Neural cell (in vitro differentiated cells): Measurements from ENCODE around the gene NLGN4Y. TPM values are rescaled to one million over a fixed set of nuclear protein-coding genes. Genes with fewer than 3 reads are reported as not detected.

Source experiments
- H2AFZ ChIP-seq: fragments of 200-600, 300-800 bp; sonication (generic), shearing (Covaris generic); 2 replicates; pipeline ENCODE4 v1.6.0; 2014; ENCODE audit warnings: low read depth, mild to moderate bottlenecking, antibody characterized with exemption, low read length, moderate library complexity
- H3F3A ChIP-seq: fragments of 200-600 bp; shearing (Covaris generic); 2 replicates; pipeline ENCODE4 v1.6.1; 2016; ENCODE audit warnings: mild to moderate bottlenecking, moderate library complexity, mixed read lengths, antibody characterized with exemption, low read length; ENCODE audit not compliant: insufficient read depth, poor library complexity, severe bottlenecking
- H3K27ac ChIP-seq: fragments of 200-600, 300-800 bp; sonication (generic), shearing (Covaris generic); 2 replicates; pipeline ENCODE4 v1.5.1; 2014; ENCODE audit warnings: mild to moderate bottlenecking, low read length, moderate library complexity
- H3K27me3 ChIP-seq: fragments of 300-800, 200-600 bp; sonication (generic), shearing (Covaris generic); 2 replicates; pipeline ENCODE4 v1.6.0; 2014; ENCODE audit warnings: mild to moderate bottlenecking, low read depth, low read length, moderate library complexity; ENCODE audit not compliant: insufficient read depth
- H3K36me3 ChIP-seq: fragments of 300-800, 200-600 bp; sonication (generic), shearing (Covaris generic); 2 replicates; pipeline ENCODE4 v1.5.1; 2014; ENCODE audit warnings: mild to moderate bottlenecking, antibody characterized with exemption, low read length, moderate library complexity; ENCODE audit not compliant: insufficient read depth
- H3K4me2 ChIP-seq: fragments of 300-800, 200-600 bp; sonication (generic), shearing (Covaris generic); 2 replicates; pipeline ENCODE4 v1.6.0; 2014; ENCODE audit warnings: mild to moderate bottlenecking, low read length
- H3K4me3 ChIP-seq: fragments of 300-800, 200-600 bp; sonication (generic), shearing (Covaris generic); 2 replicates; pipeline ENCODE4 v1.5.1; 2014; ENCODE audit warnings: mild to moderate bottlenecking, low read length, moderate library complexity
- H3K79me2 ChIP-seq: fragments of 200-600 bp; shearing (Covaris generic); replicated peaks from 2 replicates; pipeline ENCODE4 v1.6.0; 2014; ENCODE audit warnings: mild to moderate bottlenecking, low read length, moderate library complexity; ENCODE audit not compliant: insufficient read depth
- H3K9ac ChIP-seq: fragments of 300-800, 200-600 bp; sonication (generic), shearing (Covaris generic); 2 replicates; pipeline ENCODE4 v1.6.1; 2016; ENCODE audit warnings: mild to moderate bottlenecking, low read length, mixed read lengths
- H3K9me2 ChIP-seq: fragments of 200-600 bp; shearing (Covaris generic); 2 replicates; pipeline ENCODE4 v1.6.1; 2016; ENCODE audit warnings: mild to moderate bottlenecking, low read length, mixed read lengths; ENCODE audit not compliant: insufficient read depth
- H3K9me3 ChIP-seq: fragments of 200-600, 300-800 bp; sonication (generic), shearing (Covaris generic); 2 replicates; pipeline ENCODE4 v1.6.1; 2016; ENCODE audit warnings: mild to moderate bottlenecking, mixed run types, low read length, moderate library complexity, mixed read lengths
- H4K20me1 ChIP-seq: fragments of 200-600 bp; shearing (Covaris generic); 2 replicates; pipeline ENCODE4 v1.6.1; 2016; ENCODE audit warnings: mild to moderate bottlenecking, mixed run types; ENCODE audit not compliant: insufficient read depth
- CTCF ChIP-seq: fragments of 450-650 bp; IDR thresholded peaks from 2 replicates; pipeline ENCODE4 v1.5.1; 2014; ENCODE audit warnings: antibody characterized with exemption, mild to moderate bottlenecking, moderate library complexity; ENCODE audit not compliant: poor library complexity, severe bottlenecking
- EP300 ChIP-seq: fragments of 450-650 bp; conservative IDR thresholded peaks from 2 replicates; pipeline ENCODE4 v1.6.1; 2014; ENCODE audit warnings: antibody characterized with exemption, mild to moderate bottlenecking, moderate library complexity; ENCODE audit not compliant: poor library complexity, severe bottlenecking
- EZH2 ChIP-seq: fragments of 200-600, 300-800 bp; shearing (Covaris generic), sonication (generic); IDR thresholded peaks from 2 replicates; pipeline ENCODE4 v1.6.1; 2014; ENCODE audit warnings: antibody characterized with exemption, low read length, borderline replicate concordance, mild to moderate bottlenecking; ENCODE audit not compliant: insufficient read depth, poor library complexity, severe bottlenecking
- MXI1 ChIP-seq: fragments of 450-650 bp; conservative IDR thresholded peaks from 2 replicates; pipeline ENCODE4 v1.6.1; 2014; ENCODE audit warnings: antibody characterized with exemption, mild to moderate bottlenecking; ENCODE audit not compliant: poor library complexity, severe bottlenecking
- RAD21 ChIP-seq: fragments of 450-650 bp; conservative IDR thresholded peaks from 2 replicates; pipeline ENCODE4 v1.6.1; 2014; ENCODE audit warnings: antibody characterized with exemption, mild to moderate bottlenecking, moderate library complexity
- REST ChIP-seq: IDR thresholded peaks from 2 replicates; pipeline ENCODE4 v1.6.1; 2012; ENCODE audit warnings: borderline replicate concordance
- SMC3 ChIP-seq: fragments of 450-650 bp; conservative IDR thresholded peaks from 2 replicates; pipeline ENCODE4 v1.6.1; 2014; ENCODE audit warnings: antibody characterized with exemption, mild to moderate bottlenecking, moderate library complexity; ENCODE audit not compliant: poor library complexity
- polyA plus RNA-seq: library from polyadenylated mRNA; depleted of rRNA; stranded (reverse); fragments of >200 nt; gene quantifications from 2 replicates; pipeline ENCODE4 v1.2.3, GENCODE V29; 2014

The NLGN4Y gene
- polyA plus RNA-seq, 1 donor from 2014 or later, result 15.2 TPM

- H3K4me2 ChIP-seq, result no peak overlapping the region
- no peaks in the 10 kb centered on the region for H3K36me3 ChIP-seq
- no peak overlapping the region for H2AFZ ChIP-seq
- no peaks in the 10 kb centered on the region for H3F3A ChIP-seq
- H3K4me3 ChIP-seq, result no peak overlapping the region
- H3K27me3 ChIP-seq, result no peaks in the 10 kb centered on the region
- H3K9me2 ChIP-seq, result no peaks in the 10 kb centered on the region
- H3K9me3 ChIP-seq, result no peaks in the 10 kb centered on the region
- TF ChIP-seq CTCF (no peak), RAD21 (no peak), SMC3 (no peak)
- H3K9ac ChIP-seq, result no peak overlapping the region
- H4K20me1 ChIP-seq, result no peaks in the 10 kb centered on the region
- no peaks in the 10 kb centered on the region for H3K79me2 ChIP-seq
- H3K27ac ChIP-seq, result no peak overlapping the region
These were observed 103.9 kb downstream of the NLGN4Y start for GRCh38 chrY:14628208-14628607.

- Histone ChIP-seq H3K79me2 (no peaks in the 10 kb centered on the region), H3K27ac (no peak overlapping the region), H3K27me3 (no peaks in the 10 kb centered on the region), H3K4me2 (no peak overlapping the region), H3K9ac (no peak overlapping the region), H3K4me3 (no peak overlapping the region), H3K9me2 (no peaks in the 10 kb centered on the region), H4K20me1 (no peaks in the 10 kb centered on the region), H2AFZ (no peak overlapping the region), H3K36me3 (no peaks in the 10 kb centered on the region), H3K9me3 (no peaks in the 10 kb centered on the region), H3F3A (no peaks in the 10 kb centered on the region)
- TF ChIP-seq EZH2 (no peak), RAD21 (no peak), EP300 (no peak), MXI1 (no peak), REST (no peak)
These were observed 107.3 kb downstream of the NLGN4Y start for GRCh38 chrY:14631676-14632075.

- no peak overlapping the region for H3K4me3 ChIP-seq
- no peak overlapping the region for H3K9ac ChIP-seq
- H3K9me2 ChIP-seq, result no peaks in the 10 kb centered on the region
- H3K4me2 ChIP-seq, result no peak overlapping the region
- no peaks in the 10 kb centered on the region for H3K27me3 ChIP-seq
- H4K20me1 ChIP-seq, result no peaks in the 10 kb centered on the region
- H3K36me3 ChIP-seq, result no peaks in the 10 kb centered on the region
- no peaks in the 10 kb centered on the region for H3K79me2 ChIP-seq
- TF ChIP-seq SMC3, result no peak
- no peak overlapping the region for H2AFZ ChIP-seq
- H3F3A ChIP-seq, result no peaks in the 10 kb centered on the region
- no peak overlapping the region for H3K27ac ChIP-seq
- H3K9me3 ChIP-seq, result no peaks in the 10 kb centered on the region
These were observed 109.4 kb downstream of the NLGN4Y start for GRCh38 chrY:14633718-14634117.
